Measurements from ENCODE around the gene TBC1D22A. TPM values are rescaled to one million over a fixed set of nuclear protein-coding genes. Genes with fewer than 3 reads are reported as not detected.

Gene TBC1D22A
- polyA plus RNA-seq, 1 donor (not counting 4 experiments of a cell fraction or from before 2014, with no cell fraction given), result 20.9 TPM

DNA sequence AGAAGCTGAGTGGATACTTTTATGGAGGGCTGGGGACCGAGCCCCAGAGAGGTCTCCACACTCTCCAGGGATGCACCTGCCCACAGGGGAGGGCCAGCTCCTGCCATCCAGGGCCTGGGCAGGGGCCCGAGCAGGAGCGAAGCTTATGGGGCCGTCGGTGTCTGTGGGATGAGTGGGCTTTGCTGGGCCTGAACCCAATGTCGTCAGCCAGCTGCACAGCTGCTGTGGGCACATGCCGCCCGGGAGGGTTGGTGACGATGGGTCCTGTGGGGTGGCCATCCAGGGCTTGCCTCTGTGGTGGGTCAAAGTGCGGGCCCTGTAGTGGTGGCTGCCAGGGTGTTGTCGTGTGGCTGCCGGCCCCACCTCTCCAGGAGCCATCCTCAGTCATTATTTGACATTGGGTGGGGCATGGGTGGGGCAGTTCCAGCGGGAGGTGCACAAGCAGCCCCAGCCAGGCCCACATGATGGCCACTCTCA is 447.1 kb downstream of the TBC1D22A start:
- no peaks in the 10 kb centered on the region for H3K4me1 ChIP-seq (ENCODE audit: control insufficient read depth, extremely low read depth, insufficient read depth, low read length)
- H3K9me1 ChIP-seq (ENCODE audit: control insufficient read depth, extremely low read depth, insufficient read depth, low read length), result no peaks in the 10 kb centered on the region
- TF ChIP-seq, protein P1, sequence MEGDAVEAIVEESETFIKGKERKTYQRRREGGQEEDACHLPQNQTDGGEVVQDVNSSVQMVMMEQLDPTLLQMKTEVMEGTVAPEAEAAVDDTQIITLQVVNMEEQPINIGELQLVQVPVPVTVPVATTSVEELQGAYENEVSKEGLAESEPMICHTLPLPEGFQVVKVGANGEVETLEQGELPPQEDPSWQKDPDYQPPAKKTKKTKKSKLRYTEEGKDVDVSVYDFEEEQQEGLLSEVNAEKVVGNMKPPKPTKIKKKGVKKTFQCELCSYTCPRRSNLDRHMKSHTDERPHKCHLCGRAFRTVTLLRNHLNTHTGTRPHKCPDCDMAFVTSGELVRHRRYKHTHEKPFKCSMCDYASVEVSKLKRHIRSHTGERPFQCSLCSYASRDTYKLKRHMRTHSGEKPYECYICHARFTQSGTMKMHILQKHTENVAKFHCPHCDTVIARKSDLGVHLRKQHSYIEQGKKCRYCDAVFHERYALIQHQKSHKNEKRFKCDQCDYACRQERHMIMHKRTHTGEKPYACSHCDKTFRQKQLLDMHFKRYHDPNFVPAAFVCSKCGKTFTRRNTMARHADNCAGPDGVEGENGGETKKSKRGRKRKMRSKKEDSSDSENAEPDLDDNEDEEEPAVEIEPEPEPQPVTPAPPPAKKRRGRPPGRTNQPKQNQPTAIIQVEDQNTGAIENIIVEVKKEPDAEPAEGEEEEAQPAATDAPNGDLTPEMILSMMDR (optimal IDR thresholded peaks at IDR 0.05 in 1 of 3, IDR thresholded peaks at IDR 0.05 in 1 of 3, conservative IDR thresholded peaks at IDR 0.05 in 1 of 3; ENCODE audit: extremely low read depth in 1 of 3, insufficient read depth in 2 of 3, low read length in 3 of 3), result no peak
- TF ChIP-seq EZH2 (IDR thresholded peaks at IDR 0.05; ENCODE audit: low read length), result no peak
- no peak overlapping the region for H3K4me3 ChIP-seq (ENCODE audit: control insufficient read depth in 2 of 3, extremely low read depth in 1 of 3, insufficient read depth in 2 of 3, low read depth in 1 of 3, low read length in 3 of 3)
- DNase-seq (ENCODE audit: low read depth, low spot score), result no peak
- dilution Hi-C loops (cut with MboI; ENCODE audit: extremely low pct_ligation_motif_present, low sequenced_read_pairs), result no loop called here
- peaks cover 8% of the 10 kb centered on the region for H3K9me3 ChIP-seq (ENCODE audit: control insufficient read depth, low read depth, low read length)
- no peaks in the 10 kb centered on the region for H4K20me1 ChIP-seq (ENCODE audit: control insufficient read depth, extremely low read depth, insufficient read depth, low read length)
- no peak overlapping the region for H2AFZ ChIP-seq (ENCODE audit: control insufficient read depth, low read length)
- H3K36me3 ChIP-seq (ENCODE audit: control insufficient read depth in 2 of 2, extremely low read depth in 1 of 2, insufficient read depth in 2 of 2, low read length in 2 of 2), result no peaks in the 10 kb centered on the region
- H3K4me2 ChIP-seq (ENCODE audit: control insufficient read depth, extremely low read depth, insufficient read depth, low read depth, low read length), result no peak overlapping the region
- no peak overlapping the region for H3K27ac ChIP-seq (ENCODE audit: control insufficient read depth, insufficient read depth, low read length)
- H3K9ac ChIP-seq (ENCODE audit: control insufficient read depth, extremely low read depth, insufficient read depth, low read length), result no peak overlapping the region
- no peak for FAIRE-seq
- no peaks in the 10 kb centered on the region for H3K27me3 ChIP-seq (ENCODE audit: control insufficient read depth, extremely low read depth, insufficient read depth, low read length)
- H3K79me2 ChIP-seq (ENCODE audit: control insufficient read depth, insufficient read depth, low read length), result no peaks in the 10 kb centered on the region

DNA sequence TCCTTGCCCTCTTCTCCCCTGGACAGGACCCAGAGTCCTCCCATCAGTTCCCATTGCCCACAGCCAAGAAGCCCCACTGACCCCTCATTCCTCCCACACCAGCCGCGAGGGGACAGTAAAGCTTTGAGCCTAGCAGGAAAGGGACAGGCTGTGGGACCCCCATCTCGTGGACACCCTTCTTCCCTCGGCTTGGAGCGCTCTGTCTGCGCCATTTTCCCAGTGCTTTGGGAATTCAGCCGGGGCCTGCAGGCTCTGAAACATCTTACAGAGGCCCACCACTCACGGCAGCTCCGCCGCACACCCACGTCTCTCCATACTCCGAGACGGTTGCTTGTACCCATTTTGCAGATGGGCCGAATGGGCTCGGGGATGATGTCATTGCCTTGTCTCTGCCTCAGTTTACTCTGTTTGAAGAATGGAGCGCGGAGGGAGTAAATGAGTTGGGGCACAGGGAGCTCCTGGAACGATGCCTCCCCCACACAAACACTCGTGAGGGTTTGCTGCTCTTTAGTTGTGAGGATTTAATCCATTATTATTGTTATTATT is 447.7 kb downstream of the TBC1D22A start:
- no peaks in the 10 kb centered on the region for H3K79me2 ChIP-seq (ENCODE audit: control insufficient read depth, insufficient read depth, low read length)
- no peaks in the 10 kb centered on the region for H3K4me1 ChIP-seq (ENCODE audit: control insufficient read depth, extremely low read depth, insufficient read depth, low read length)
- H3K27ac ChIP-seq (ENCODE audit: control insufficient read depth, insufficient read depth, low read length), result no peak overlapping the region
- H3K4me3 ChIP-seq (ENCODE audit: control insufficient read depth in 2 of 3, extremely low read depth in 1 of 3, insufficient read depth in 2 of 3, low read depth in 1 of 3, low read length in 3 of 3), result no peak overlapping the region
- H4K20me1 ChIP-seq (ENCODE audit: control insufficient read depth, extremely low read depth, insufficient read depth, low read length), result no peaks in the 10 kb centered on the region
- no peak for TF ChIP-seq EZH2 (IDR thresholded peaks at IDR 0.05; ENCODE audit: low read length)
- TF ChIP-seq, protein P1 (optimal IDR thresholded peaks at IDR 0.05 in 1 of 3, IDR thresholded peaks at IDR 0.05 in 1 of 3, conservative IDR thresholded peaks at IDR 0.05 in 1 of 3; ENCODE audit: extremely low read depth in 1 of 3, insufficient read depth in 2 of 3, low read length in 3 of 3), result no peak
- H2AFZ ChIP-seq (ENCODE audit: control insufficient read depth, low read length), result no peak overlapping the region
- H3K36me3 ChIP-seq (ENCODE audit: control insufficient read depth in 2 of 2, extremely low read depth in 1 of 2, insufficient read depth in 2 of 2, low read length in 2 of 2), result no peaks in the 10 kb centered on the region
- H3K9me3 ChIP-seq (ENCODE audit: control insufficient read depth, low read depth, low read length), result peaks cover 8% of the 10 kb centered on the region
- no peak overlapping the region for H3K9ac ChIP-seq (ENCODE audit: control insufficient read depth, extremely low read depth, insufficient read depth, low read length)
- dilution Hi-C loops (cut with MboI; ENCODE audit: extremely low pct_ligation_motif_present, low sequenced_read_pairs), result no loop called here
- DNase-seq (ENCODE audit: low read depth, low spot score), result no peak
- H3K27me3 ChIP-seq (ENCODE audit: control insufficient read depth, extremely low read depth, insufficient read depth, low read length), result no peaks in the 10 kb centered on the region
- FAIRE-seq, result no peak
- no peak overlapping the region for H3K4me2 ChIP-seq (ENCODE audit: control insufficient read depth, extremely low read depth, insufficient read depth, low read depth, low read length)
- no peaks in the 10 kb centered on the region for H3K9me1 ChIP-seq (ENCODE audit: control insufficient read depth, extremely low read depth, insufficient read depth, low read length)

All from keratinocyte (primary cell).